Upper lobe of right lung (tissue), 1 donor: ENCODE results near the gene SH3TC1. TPM values are rescaled to one million over a fixed set of nuclear protein-coding genes. Genes with fewer than 3 reads are reported as not detected.

ENCODE experiments used
- ATAC-seq: fragments of 200-7000 bp; cut with Tn5 transposase; one replicate; pipeline ENCODE4 v1.9.1; 2020; ENCODE audit warnings: mild to moderate bottlenecking, moderate library complexity
- DNase-seq: peaks from one replicate; pipeline ENCODE4 v3.0.0-alpha.2; 2020
- H3K27ac ChIP-seq: fragments of 200-600 bp; one replicate; pipeline ENCODE4 v1.8.0; 2022
- H3K27me3 ChIP-seq: fragments of 200-600 bp; one replicate; pipeline ENCODE4 v1.8.0; 2022; ENCODE audit warnings: mild to moderate bottlenecking
- H3K36me3 ChIP-seq: fragments of 200-600 bp; one replicate; pipeline ENCODE4 v1.8.0; 2022
- H3K4me1 ChIP-seq: fragments of 200-600 bp; one replicate; pipeline ENCODE4 v1.8.0; 2022
- H3K4me3 ChIP-seq: fragments of 200-600 bp; one replicate; pipeline ENCODE4 v1.8.0; 2022; ENCODE audit warnings: mild to moderate bottlenecking
- H3K9me3 ChIP-seq: fragments of 200-600 bp; one replicate; pipeline ENCODE4 v1.8.0; 2022
- CTCF ChIP-seq: fragments of 200-600 bp; IDR thresholded peaks from one replicate; pipeline ENCODE4 v1.8.0; 2022; ENCODE audit warnings: antibody characterized with exemption
- intact Hi-C: fragments of 100-400 bp; cut with DNase I; formaldehyde crosslinking; loops from one replicate; pipeline ENCODE4 v1.11.0; 2022
- total RNA-seq: library from RNA; stranded (reverse); fragmentation: NEBNext Ultra II Directional; extraction: Animal tissue kit (Norgen Biotek cat#: 25700); gene quantifications from one replicate; pipeline ENCODE4 v1.2.1, GENCODE V29; 2021
- donor health status: DM: no; HTN: yes; CAD: no; lungs with severe emphysema.

Gene SH3TC1
- total RNA-seq, 1 donor from 2014 or later: 71.7 TPM

DNA sequence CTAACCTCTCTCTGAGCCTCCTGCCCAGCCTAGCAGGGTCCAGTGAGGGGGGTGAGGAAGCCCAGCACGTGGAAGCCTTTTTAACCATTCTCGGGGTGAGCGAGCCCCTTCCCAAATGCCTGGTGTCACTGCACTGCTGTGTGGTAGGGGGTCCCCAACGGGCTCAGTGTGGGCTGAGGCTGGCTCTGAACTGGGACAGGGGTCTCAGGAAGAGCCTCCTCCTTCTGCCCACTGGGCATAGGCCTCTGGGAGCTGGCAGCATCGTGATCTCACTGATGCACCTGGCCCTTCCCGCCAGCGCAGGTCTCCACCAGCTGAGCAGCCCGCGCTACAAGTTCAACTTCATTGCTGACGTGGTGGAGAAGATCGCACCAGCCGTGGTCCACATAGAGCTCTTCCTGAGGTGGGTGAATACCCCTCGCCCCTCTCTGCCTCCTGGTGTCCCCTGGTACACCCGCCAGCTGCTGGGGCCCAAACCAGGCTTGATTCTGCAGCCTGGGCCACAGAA lies 83.1 kb downstream of the SH3TC1 start:
- no peak for TF ChIP-seq CTCF
- no peak overlapping the region for H3K27ac ChIP-seq
- no peaks in the 10 kb centered on the region for H3K27me3 ChIP-seq
- no peak for ATAC-seq
- DNase-seq: no peak
- H3K9me3 ChIP-seq: no peaks in the 10 kb centered on the region
- H3K4me3 ChIP-seq: no peak overlapping the region
- H3K36me3 ChIP-seq: no peaks in the 10 kb centered on the region
- intact Hi-C loops: no loop called here
- peaks cover under 1% of the 10 kb centered on the region for H3K4me1 ChIP-seq

DNA sequence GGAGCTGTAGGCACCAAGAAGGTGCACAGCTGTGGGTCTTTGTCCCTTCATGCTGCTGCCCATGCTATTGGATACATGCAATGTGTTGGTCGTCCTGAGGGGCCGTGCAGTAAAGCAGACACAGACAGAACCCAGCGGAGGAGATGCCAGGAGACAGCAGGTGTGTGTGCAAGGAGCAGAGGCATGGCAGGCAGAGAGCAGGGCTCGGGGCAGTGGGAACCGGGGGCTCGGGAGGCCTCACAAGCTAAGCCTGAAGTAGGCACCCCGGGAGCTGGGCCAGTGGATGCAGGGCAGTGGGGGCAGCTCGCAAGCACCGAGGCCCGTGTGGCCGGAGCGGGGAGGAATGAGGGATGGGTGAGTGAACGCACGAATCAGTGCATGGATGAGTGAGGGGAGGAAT lies 83.7 kb downstream of the SH3TC1 start:
- intact Hi-C loops: no loop called here
- Histone ChIP-seq H3K4me3 (no peak overlapping the region), H3K9me3 (no peaks in the 10 kb centered on the region), H3K4me1 (no peaks in the 10 kb centered on the region), H3K36me3 (no peaks in the 10 kb centered on the region), H3K27me3 (no peaks in the 10 kb centered on the region), H3K27ac (no peak overlapping the region)
- no peak for DNase-seq
- no peak for TF ChIP-seq CTCF
- ATAC-seq: no peak

GRCh38 chr4:8283161-8283560 lies 84.1 kb downstream of the SH3TC1 start:
- no peaks in the 10 kb centered on the region for H3K36me3 ChIP-seq
- no peak for TF ChIP-seq CTCF
- intact Hi-C loops: no loop called here
- H3K9me3 ChIP-seq: no peaks in the 10 kb centered on the region
- no peak overlapping the region for H3K4me3 ChIP-seq
- no peaks in the 10 kb centered on the region for H3K4me1 ChIP-seq
- DNase-seq (no peak), ATAC-seq (no peak)
- no peak overlapping the region for H3K27ac ChIP-seq
- no peaks in the 10 kb centered on the region for H3K27me3 ChIP-seq

DNA sequence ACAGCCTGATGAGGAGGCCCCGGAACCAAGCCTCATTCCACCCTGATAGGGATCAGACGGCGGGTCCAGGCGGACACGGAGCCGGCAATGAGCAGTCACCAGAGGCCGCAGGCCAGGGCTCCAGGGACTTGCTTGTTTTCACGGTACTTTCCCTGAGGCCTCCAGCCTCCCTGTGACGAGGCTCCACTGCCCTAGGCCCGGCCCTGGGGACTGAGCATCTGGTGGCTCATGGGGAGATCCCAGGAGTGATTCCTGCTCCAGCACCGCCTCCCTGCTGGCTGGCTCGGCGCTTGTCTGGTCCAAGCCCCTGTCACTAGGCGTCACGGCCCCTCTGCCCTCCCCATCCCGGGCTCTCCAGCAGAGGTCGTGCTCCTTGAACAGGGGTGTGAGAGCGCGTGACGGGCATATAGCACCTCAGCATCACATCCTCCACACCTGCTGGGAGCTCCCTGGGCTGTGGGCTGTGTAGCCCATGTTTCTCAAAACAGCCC lies 84.6 kb downstream of the SH3TC1 start:
- intact Hi-C loops: no loop called here
- no peak overlapping the region for H3K4me3 ChIP-seq
- H3K27ac ChIP-seq: no peak overlapping the region
- H3K9me3 ChIP-seq: no peaks in the 10 kb centered on the region
- no peak for TF ChIP-seq CTCF
- DNase-seq: no peak
- no peak for ATAC-seq
- no peaks in the 10 kb centered on the region for H3K4me1 ChIP-seq
- no peaks in the 10 kb centered on the region for H3K36me3 ChIP-seq
- H3K27me3 ChIP-seq: no peaks in the 10 kb centered on the region

DNA sequence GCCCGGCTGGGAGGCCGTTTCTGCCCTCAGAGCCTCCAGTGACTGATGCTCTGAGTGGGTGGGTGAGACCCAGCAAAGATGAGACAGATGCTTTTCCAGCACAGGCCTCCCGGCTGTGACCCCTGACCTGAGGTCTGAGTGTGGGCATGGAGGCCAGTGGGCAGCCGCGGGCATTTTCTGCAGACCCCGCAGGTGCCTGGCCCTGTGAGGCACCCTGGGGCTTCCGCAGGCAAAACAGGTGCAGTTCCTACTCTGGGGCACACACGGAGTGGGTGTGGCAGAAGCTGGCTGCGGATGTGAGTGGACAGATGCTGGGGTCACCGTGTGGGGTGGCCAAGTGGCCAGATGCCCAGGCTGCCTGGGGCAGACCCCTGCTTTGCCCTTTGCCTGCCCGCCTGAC lies 85.3 kb downstream of the SH3TC1 start:
- no peak overlapping the region for H3K4me3 ChIP-seq
- DNase-seq (no peak), ATAC-seq (no peak)
- intact Hi-C loops: no loop called here
- TF ChIP-seq CTCF: no peak
- H3K4me1 ChIP-seq: no peaks in the 10 kb centered on the region
- H3K9me3 ChIP-seq: no peaks in the 10 kb centered on the region
- H3K27ac ChIP-seq: no peak overlapping the region
- H3K36me3 ChIP-seq: no peaks in the 10 kb centered on the region
- H3K27me3 ChIP-seq: no peaks in the 10 kb centered on the region
